Right kidney (tissue), 1 donor: ENCODE data around the gene GABRB1.

Source experiments
- DNase-seq: peaks from one replicate; pipeline ENCODE4 v3.0.0-alpha.2; 2016

The GABRB1 gene

DNA sequence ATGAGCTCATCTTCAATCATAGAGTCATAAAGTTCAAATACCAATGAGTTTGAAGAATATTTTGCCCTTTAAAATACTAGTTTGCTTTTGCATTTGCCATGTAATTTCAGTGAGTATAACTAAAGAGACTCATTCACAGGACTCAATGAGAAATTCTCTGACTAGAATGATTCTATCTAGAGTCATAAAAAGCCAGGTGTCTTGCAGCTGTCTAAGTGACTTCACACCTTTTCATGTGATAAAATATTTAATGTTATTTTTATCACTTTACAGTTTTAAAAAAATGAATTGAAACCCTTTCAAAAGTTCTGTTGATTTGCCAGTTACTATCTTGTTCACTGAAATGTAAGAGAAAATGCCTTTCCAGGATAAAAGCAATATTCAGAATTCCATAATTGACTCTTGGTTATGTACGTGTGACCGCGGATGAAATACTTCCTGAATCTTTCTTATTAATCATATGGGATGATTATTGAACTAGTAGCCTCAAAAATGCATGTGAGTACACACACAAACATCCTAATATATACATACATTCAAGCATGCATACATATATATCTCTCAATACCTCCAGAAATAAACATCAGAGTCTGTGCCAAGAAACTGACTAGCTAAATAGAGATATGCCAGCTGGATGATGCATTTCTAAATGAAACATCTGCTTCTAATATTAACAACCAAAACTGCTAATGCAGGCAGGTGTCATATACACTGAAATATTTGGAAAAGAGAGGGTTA lies 87.0 kb downstream of the GABRB1 start:
- DNase-seq: no peak

- DNase-seq: no peak
Measured at GRCh38 chr4:47120783-47121182, 89.4 kb downstream of the GABRB1 start.

GRCh38 chr4:47122592-47123291 lies 91.4 kb downstream of the GABRB1 start:
- peak; percentile 25 for DNase-seq

GRCh38 chr4:47128991-47129390 lies 97.6 kb downstream of the GABRB1 start:
- no peak for DNase-seq

- no peak for DNase-seq
Measured at GRCh38 chr4:47135210-47135609, 103.8 kb downstream of the GABRB1 start.

DNA sequence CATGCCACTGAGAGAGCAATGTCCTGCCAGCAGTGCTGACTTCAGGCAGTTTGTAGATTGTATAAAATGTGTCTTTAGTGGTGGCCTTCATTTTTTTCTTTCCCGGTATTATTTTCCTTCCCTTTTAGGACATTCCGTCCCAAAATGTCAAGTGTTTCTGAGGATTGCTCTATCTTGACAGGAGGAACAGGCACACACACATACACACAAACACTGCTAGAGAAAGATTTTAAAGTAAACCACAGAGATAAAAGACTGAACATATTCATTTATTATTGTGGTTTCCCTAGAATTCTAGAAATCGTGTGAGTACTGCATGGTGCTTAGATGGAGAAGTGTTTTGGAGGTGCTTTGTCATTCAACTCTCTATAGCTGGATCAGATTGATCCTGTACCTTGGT lies 111.9 kb downstream of the GABRB1 start:
- DNase-seq: no peak

DNA sequence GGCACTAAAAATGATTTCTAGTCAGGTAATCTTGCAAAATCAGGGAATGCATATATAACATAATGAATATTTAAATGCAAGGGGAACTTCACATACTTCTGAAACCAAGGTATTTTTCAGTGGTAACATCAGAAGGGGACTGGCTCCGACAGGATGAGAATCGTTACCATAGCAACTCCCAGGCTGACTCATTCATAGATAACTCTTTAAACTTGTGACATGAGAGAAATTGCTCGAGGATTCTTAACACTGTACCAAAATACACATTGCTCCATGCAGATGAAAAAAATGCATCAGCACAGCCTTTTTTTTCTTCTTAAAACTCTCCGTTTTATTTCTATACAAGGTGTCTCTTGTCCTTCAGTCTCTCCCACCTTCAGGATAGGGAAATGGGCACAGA lies 114.3 kb downstream of the GABRB1 start:
- DNase-seq: no peak

- no peak for DNase-seq
Measured at GRCh38 chr4:47154816-47155370, 123.5 kb downstream of the GABRB1 start.

GRCh38 chr4:47155919-47156318 lies 124.6 kb downstream of the GABRB1 start:
- no peak for DNase-seq

GRCh38 chr4:47160095-47160494 lies 128.7 kb downstream of the GABRB1 start:
- DNase-seq: no peak

DNA sequence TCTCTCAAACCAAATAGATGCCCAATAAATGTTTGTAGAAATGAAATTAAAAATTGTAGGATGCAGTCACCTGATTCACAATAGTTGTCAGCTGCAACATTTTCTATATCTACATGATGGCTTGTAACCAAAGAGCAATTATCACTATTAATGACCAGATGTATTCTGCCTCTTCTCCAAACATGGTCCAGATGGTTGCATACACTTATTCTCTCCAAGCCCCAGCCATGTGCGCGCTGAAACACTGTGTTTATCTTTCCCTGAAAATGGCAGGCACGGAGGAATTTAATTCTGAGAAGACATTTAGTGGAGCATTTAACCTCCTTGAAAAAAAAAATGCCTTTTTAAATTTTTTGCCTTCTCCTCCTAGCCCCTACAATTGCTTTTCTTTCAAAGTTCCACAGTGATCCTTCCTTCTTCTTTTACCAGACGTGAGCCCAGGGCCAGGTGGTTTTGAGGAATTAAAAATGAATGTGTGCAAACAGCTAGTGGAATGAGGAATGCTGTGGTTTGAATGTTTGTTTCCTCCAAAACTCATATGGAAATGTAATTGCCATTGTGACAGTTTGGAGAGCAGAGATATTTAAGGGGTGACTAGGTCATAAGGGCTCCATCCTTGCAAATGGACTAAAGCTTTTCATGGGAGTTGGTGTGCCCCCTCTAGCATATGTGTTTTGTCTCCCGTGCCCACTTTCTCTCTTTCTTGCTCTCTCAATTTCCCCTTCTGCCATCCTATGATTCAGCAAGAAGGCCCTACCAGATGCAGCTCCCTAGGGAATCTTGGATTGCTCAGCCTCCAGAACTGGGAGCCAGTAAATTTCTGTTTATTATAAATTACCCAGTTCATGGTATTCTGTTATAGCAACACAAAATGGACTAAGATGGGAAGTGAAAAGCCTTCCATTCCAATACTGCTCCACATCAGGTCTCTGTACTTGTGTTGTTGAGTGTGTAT lies 136.0 kb downstream of the GABRB1 start:
- DNase-seq: no peak

- DNase-seq: no peak
Measured at GRCh38 chr4:47184083-47184482, 152.7 kb downstream of the GABRB1 start.

- no peak for DNase-seq
Measured at GRCh38 chr4:47185761-47186160, 154.4 kb downstream of the GABRB1 start.

GRCh38 chr4:47187608-47188007 lies 156.2 kb downstream of the GABRB1 start:
- DNase-seq: no peak

DNA sequence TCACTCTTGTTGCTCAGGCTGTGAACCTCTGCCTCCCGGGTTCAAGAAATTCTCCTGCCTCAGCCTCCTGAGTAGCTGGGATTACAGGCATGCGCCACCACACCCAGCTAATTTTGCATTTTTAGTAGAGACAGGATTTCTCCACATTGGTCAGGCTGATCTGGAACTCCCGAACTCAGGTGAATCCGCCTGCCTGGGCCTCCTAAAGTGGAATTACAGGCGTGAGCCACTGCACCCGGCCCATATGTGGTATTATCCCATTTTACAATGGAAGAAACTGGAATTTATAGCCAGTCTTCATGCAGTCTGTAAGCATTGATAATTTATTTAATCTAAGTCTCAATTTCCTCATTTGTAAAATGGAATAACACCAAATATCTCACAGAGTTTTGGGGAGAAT lies 161.8 kb downstream of the GABRB1 start:
- no peak for DNase-seq

DNA sequence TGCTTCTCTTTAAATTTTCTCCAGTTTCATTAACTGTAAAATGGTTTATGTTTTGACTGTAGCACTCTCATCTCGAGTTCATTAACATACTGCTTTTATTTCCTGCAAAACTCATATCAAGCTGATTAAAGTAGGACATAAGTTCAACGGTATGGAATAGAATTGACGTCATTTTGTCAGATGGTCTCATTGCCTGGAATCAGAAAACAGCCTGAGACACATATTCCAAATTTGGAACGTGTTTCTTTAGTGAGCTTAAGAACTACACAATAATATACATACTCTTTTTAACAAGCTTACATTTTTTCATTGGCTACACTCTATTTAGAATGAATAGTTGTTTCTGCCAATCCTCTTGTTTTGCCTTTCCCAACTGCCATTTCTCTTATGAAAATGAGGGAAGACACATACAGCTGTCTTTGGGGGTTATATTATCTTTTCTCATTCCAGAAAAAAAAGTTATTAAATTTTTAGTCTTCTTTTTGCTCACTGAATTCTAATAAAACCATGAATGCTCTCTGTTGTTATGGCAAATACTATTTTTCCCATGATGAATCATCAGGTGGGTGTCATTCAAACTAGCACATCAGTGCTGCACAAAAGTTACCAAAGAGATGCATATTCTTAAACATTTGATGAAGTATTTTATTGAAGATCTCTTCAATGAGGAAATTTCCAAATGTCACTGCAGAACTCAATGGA lies 162.8 kb downstream of the GABRB1 start:
- no peak for DNase-seq

DNA sequence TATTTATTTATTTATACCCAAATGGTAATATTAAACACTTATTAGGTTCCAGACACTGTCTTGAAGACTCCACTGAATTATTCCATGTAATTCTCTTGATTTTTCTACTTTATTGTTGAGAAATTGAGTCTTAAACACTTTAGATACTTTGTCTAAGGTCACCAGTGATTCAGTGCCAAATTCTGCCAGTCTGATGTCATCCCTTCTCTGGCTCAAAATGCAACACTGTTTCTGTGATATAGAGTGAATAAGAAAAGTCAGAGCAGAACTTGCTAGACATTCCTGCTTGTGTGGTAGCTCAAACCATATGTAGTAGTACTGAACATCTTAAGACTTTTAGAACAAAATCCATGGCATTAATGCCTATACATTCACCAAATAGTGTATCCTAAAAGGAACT lies 164.3 kb downstream of the GABRB1 start:
- no peak for DNase-seq

- DNase-seq: no peak
Measured at GRCh38 chr4:47198791-47199190, 167.4 kb downstream of the GABRB1 start.

- no peak for DNase-seq
Measured at GRCh38 chr4:47203593-47203992, 172.2 kb downstream of the GABRB1 start.

DNA sequence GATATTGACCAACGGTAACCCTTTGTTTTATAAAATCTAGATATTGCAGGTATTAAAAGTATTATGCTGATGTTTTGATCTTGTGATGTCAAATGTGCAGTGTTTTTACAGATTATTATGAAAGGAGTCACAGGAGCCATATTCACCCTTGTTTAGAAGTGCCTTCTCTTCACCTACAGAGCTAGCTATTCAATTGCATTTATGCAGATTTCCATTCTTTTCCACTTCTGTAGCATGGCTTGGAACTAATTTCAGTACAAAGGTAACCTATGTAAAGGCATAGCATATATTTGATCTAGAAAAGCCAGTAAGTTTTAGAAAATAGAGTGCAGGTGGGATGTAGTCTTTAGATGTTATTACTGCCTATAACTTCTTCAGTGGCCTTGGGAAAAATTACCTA lies 176.2 kb downstream of the GABRB1 start:
- no peak for DNase-seq

DNA sequence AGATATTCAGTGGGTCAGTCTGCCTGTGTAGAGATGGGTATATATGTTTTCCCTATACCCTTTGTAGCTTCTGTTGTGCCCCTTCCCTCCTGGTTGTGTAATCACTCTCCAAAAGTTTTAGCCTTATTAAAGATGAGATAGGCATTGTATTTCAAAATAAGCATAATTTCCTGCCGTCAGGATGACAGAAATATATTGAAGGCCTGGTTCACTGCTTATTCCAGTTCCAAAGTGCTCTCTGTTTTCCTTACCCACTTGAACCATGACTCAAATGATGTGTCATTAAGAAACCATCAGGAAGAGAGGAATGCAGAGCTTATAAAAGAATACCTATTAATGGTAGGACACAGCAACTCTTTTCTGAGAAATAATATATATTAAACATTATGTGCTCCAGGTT lies 178.5 kb downstream of the GABRB1 start:
- no peak for DNase-seq

DNA sequence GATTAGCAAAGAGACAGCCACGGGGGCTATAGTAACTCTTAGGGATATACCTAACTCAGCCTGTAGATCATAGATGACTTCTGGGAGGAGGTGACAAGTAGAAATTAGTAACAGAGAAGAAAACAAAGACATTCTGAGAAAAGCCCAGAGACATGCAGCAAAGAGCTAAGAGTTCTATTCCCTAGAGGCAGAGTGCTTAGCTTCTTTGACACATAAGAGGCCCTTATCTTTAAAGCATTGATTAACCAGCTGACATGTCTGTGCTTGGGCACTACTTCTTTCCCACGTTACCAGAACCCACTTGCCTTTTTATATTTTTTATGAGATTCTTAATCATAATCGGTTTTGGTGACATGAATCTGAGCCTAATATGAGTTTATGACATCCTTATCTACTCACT lies 179.5 kb downstream of the GABRB1 start:
- DNase-seq: no peak
